NCI-H1930 (cell line): ENCODE results near the gene SPPL2B.

ENCODE experiments used
- DNase-seq, 2 experiments: peaks; one replicate each; lab custom pipeline; 2025; lab: John Stamatoyannopoulos, UW

The SPPL2B gene

GRCh38 chr19:2355168-2356035, 26.9 kb downstream of the SPPL2B start:
- DNase-seq = no peak

DNA sequence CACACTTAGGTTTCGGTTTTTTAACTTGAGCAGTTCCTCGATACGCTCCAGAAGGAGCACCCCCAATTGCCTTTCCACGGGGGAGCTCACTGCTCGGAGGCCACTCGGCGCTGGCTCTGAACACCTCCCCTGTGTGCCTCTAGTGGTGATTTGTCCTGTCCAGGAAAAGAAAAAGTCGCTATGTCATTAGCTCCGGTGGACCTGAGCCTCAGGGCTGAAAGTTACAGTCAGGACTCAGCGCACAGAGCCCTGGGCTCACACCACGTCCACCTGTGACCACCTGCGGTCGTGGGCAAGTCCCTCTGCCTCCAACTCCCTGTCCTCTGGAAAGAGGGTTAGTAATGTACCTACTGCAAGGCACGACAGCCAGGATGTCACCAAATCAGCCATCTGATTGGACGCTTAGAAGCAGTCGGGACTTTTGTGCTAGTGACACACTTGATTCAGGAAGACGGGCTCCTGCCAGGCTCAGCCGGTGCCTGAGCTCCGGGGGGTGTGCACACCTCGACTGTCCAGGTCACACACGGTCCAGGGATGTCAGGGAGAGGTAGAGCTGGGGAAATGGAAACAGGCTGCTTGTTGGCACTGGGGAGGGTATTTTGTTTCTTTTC, 27.7 kb downstream of the SPPL2B start:
- no peak for DNase-seq

GRCh38 chr19:2357279-2358206, 29.1 kb downstream of the SPPL2B start:
- DNase-seq = no peak

DNA sequence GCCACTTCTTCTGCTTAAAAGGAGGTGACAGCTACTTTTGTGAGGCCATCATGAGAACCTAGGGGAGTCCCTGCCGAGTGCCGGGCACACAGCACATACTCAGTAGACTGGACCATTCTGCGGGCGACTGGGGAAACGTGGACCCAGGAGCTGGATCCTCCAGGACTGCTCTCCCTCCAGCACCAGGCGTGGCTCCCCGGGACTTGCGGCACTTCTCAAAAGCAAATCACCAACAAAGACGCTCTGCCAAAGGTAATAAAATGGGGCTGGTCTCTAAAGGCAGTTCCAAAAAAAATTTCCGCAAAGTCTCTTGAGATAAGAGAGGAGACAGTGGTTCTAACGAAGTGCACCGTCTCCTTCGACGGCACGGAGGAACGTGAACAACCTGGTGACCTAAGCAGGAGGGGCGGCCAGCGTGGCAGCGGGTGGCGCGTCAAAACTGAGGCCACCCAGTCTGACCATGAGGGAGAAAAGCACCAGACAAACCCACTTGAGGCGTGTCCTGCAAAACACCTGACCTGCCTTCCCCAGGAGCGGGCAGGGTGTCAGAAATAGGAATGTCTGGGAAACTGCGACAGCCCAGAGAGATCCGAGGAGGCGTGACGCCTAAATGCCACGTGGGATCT, 30.2 kb downstream of the SPPL2B start:
- no peak for DNase-seq

DNA sequence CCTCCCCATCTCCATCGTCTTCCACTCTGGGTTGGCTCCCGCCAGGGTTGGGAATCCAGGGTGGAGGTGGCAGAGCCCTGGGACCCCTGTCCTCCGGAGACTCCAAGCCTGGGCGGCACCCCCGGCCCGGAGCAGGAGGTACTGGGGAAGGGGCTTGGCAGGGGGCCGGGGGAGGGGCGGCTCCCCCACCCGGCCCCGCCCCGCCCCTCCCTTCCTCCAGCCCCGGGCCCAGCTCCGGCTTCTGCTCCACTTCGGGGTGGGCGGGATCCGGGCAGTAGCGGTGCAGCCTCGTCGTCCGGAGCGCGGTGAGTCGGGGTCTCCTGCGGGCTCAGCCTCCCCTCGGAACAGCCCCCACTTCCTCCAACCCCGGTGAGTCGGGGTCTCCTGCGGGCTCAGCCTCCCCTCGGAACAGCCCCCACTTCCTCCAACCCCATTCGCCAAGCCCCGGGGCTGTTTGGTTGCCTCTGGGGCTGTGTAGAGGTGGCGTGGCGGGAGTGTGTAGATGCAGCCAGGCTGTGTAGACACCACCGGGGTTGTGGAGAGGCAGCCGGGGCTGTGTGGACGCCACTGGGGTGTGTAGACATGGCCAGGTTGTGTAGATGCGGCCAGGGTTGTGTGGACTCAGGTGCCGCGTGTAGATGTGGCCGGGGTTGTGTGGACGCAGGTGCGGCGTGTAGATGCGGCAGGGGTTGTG, 31.7 kb downstream of the SPPL2B start, which contains the start of gene TMPRSS9:
TSS of gene TMPRSS9 (plus strand) at position 274 of the 694 bp plus-strand sequence. CDS start 29,521 bp downstream, outside the sequence.
- DNase-seq = no peak

- no peak for DNase-seq
Measured at GRCh38 chr19:2360833-2361232, 32.3 kb downstream of the SPPL2B start.

DNA sequence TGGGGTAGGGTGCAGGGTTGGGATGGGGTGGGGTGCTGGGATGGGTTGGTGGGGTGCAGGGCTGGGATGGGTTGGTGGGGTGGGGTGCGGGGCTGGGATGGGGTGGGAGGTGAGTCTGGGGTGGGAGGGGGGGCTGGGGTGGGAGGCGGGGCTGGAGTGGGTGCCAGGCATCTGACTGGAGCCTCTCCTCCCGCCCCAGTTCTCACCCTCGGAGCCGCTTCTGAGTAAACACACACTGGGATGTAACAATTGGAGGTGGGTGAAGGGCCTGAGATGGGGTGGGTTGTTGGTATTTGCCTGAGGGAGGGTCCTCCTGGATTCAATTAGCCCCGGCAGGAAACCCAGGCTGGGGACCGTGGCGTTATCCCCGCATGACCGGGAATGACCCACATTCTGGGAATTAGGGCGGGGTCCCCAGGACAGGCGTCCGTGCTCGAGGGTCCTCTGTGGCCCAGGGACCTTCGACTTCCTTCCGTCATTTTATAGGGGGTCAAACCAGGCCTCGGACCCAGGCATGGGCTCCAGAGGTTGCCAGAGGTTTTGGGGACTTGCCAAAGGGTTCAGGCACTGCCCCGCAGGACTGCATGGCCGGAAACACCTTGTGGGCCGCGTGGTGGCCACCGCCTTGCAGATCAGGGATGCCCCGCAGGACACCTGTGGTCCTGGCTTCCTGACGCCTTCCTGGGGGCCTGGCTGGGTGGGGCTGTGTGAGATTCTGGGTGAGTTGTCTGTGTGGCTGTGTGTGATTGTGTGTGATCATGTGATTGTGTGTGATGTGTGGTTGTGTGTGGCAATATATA, 33.0 kb downstream of the SPPL2B start:
- DNase-seq = no peak

DNA sequence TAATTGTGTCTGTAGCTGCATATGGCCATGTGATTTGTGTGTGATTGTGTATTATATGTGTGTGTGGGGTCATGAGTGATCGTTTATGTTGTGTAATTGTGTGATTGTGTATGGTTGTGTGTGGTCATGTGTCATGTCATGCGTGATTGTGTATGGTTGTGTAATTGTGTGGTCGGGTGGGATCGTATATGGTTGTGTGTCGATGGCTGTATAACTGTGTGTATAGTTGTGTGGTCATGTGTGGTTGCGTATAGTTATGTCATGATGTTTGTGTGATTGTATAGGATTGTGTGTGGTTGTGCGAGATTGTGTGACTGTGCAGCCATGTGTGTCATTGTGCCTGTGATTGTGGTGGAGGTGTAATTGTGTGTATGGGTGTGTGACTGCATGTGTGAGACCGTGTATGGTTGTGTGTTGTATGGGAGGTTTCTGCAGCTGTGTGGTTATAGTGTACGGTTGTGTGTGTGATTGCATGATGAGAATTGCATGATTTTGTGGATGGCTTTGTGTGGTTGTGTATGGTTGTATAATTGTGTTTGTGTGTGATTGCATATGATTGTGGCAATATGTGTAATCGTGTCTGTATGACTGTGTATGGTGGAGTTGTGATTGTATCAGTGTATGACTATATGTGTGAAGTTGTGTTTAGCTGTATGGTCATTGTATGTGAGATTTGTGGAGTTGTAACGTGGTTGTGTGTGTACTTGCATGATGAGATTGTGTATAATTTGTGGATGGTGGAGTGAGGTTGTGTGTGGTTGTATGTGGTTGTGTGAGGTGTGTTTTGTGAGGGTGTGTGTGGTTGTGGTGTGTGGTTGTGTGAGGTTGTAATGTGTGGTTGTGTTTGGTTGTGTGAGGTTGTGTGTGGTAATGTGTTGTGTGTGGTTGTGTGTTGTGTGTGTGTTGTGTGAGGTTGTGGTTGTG, 33.8 kb downstream of the SPPL2B start:
- no peak for DNase-seq

- no peak for DNase-seq
Measured at GRCh38 chr19:2362970-2363300, 34.5 kb downstream of the SPPL2B start.

DNA sequence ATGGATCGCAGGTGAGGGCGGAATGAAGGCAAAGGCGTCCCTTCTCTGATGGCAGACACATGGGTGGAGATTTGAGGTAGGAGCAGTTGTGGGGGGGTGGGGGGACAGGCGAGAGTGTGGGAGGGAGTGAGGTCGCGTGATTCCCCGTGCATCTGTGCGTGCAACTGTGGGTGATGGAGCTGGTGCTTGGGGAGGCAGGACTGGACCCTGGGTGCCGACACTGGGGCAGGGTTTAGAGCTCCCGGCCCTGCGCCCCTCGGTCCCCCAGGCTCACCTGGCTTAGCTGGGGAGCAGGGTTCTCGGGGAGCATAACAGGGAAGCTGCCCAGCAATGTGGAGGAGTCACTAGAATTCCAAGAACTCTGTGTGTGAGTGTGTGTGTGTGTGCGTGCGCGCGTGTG, 34.9 kb downstream of the SPPL2B start:
- no peak for DNase-seq

GRCh38 chr19:2365201-2365970, 36.9 kb downstream of the SPPL2B start:
- no peak for DNase-seq

DNA sequence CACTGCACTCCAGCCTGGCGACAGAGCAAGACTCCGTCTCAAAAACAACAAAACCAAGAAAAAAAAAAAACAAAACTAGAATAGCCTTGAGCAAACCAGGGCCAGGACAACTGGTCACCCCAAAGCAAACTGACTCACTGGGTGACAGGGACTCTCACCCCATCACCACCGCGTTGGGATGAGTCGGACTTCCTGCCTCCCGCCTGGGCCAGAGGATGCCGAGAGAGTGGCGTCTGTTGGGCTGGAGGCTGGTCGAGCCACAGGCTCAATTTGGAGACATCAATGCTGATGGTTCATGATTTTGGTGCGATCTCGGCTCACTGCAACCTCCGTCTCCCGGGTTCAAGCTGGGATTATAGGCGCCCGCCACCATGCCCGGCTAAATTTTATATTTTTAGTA, 43.2 kb downstream of the SPPL2B start:
- DNase-seq = no peak

- no peak for DNase-seq
Measured at GRCh38 chr19:2372076-2372612, 43.7 kb downstream of the SPPL2B start.

DNA sequence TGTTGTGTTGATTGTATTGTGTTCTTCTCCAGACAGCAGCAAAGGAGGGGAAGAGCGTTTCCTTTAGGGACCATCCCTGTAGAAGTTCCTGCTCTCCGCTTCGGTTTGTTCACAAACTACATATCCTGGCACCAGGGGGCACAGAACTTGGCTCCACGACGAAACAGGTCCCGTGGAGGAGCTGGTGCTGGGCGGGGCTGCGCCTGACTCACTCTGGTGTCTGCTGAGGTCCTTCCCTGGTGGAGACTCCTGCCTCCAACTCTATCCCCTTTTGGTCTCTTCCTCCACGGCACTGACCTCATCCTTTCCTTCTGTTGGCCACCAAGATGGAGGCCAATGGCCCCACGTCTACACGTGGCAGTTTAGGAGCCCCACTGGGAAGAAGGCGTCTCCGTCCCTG, 46.3 kb downstream of the SPPL2B start:
- DNase-seq = no peak

- no peak for DNase-seq
Measured at GRCh38 chr19:2375353-2376121, 47.1 kb downstream of the SPPL2B start.

GRCh38 chr19:2376784-2377519, 48.5 kb downstream of the SPPL2B start:
- no peak for DNase-seq

DNA sequence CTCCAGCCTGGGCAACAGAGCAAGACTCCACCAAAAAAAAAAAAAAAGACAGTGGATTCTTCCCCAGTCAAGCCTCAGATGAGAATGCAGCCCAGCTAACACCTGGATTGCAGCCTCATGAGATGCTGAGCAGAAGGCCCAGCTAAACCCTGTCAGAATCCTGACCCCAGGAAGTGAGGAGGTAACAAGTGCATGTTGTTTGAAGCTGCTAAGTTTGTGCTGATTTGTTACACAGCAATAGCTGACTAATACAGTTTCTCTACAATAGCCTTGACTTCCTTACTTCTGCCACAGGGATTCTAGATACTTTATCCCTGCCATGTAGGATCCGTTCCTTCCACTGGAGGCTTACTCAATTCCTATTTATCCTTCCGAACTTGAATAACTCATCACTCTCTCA, 52.1 kb downstream of the SPPL2B start:
- no peak for DNase-seq
